ENCODE data around the gene EXOC4.

DNA sequence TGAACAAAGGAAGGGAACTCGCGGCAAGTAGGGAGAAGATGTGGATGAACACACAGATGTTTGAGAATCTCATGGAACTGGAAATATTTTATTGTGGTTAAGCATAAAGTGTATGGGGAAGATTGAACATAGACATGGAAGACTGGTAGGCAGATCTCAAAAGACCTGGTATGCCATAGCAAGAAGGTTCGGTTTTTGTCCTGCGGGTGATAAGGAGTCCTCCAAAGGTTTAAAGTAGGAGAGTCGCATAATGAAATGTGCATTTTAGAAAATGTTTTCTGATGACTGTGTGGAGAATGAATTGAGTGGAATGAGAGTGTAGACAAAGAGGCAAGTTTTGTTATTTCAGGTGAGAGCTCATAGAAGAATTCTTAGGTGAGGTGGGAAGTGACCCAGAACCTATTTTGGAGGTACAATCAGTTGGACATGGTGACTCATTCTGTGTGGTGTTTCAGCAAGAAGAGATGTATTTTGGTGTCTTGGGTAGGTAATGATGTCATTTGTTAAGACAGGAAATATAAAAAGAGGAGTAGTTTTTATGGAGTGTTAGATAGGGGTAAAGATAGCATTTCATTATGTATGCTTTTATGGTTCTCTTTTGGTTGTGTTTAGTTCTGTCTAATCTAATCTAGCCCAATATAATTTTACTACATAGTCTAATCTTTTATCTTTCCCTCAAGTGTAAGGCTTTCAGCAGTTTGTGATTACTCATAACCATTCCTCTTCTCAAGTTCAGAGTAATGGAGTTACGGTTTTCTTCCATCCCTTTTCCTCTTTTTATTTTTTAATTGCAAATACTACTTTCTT, 239.2 kb downstream of the EXOC4 start:
- TF ChIP-seq YY1 (IDR thresholded peaks at IDR 0.05; ENCODE audit: insufficient read depth, insufficient read length) = no peak
- TF ChIP-seq ZNF274 (IDR thresholded peaks at IDR 0.05; ENCODE audit: low read depth, low read length) = no peak

All from NT2/D1 (cell line).